T-helper 1 cell treated with Interleukin-12 subunit alpha and Interleukin-12 subunit beta and Interleukin-4 antibody, amounts not matched to agents 30 μg/mL and 1 μg/mL, for 36 hours (primary cell): ENCODE results near the gene PSMB5.
"Not testable (repeated sequence)": the region's sequence is repeated elsewhere in the genome, so short reads cannot be mapped to it uniquely, and the experiment has no call there.

Experiments used
- H3K27ac Mint-ChIP-seq: one replicate; pipeline ENCODE4 v1.8.0; 2021; ENCODE audit warnings: mild to moderate bottlenecking, mixed read lengths
- H3K27me3 Mint-ChIP-seq: one replicate; pipeline ENCODE4 v1.8.0; 2021; ENCODE audit warnings: low read depth, mixed read lengths
- H3K36me3 Mint-ChIP-seq: one replicate; pipeline ENCODE4 v1.8.0; 2021; ENCODE audit warnings: low read depth, mixed read lengths
- H3K4me1 Mint-ChIP-seq: one replicate; pipeline ENCODE4 v1.8.0; 2021; ENCODE audit warnings: low read depth, mixed read lengths
- H3K4me3 Mint-ChIP-seq: one replicate; pipeline ENCODE4 v1.8.0; 2021; ENCODE audit warnings: mild to moderate bottlenecking, moderate library complexity, mixed read lengths
- H3K9me3 Mint-ChIP-seq: one replicate; pipeline ENCODE4 v1.8.0; 2021; ENCODE audit warnings: mixed read lengths

PSMB5 gene

DNA sequence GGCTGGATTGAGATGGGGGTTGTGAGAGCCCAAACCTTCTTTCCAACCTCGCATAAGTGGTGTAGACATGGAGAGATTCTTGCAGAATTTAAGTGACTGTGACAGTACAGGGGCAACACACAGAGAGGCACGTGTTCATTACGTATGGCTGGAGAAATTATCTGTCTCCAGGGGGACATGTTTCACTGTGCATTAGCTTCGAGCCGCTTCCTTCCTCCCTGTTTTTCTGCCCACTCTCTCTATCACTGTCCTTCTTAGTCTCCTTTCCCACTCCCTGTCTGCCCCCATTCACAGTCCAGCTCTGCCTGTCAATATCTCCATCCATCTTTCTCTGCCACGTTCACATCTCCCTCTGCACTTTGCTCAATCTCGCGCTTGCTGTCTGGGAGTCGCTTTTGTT lies 13.3 kb downstream of the PSMB5 start:
- Mint-ChIP-seq H3K4me1 (peaks cover 38% of the 10 kb centered on the region), H3K27ac (no peak overlapping the region), H3K4me3 (no peak overlapping the region), H3K27me3 (no peaks in the 10 kb centered on the region), H3K36me3 (peaks cover 35% of the 10 kb centered on the region), H3K9me3 (no peaks in the 10 kb centered on the region)

DNA sequence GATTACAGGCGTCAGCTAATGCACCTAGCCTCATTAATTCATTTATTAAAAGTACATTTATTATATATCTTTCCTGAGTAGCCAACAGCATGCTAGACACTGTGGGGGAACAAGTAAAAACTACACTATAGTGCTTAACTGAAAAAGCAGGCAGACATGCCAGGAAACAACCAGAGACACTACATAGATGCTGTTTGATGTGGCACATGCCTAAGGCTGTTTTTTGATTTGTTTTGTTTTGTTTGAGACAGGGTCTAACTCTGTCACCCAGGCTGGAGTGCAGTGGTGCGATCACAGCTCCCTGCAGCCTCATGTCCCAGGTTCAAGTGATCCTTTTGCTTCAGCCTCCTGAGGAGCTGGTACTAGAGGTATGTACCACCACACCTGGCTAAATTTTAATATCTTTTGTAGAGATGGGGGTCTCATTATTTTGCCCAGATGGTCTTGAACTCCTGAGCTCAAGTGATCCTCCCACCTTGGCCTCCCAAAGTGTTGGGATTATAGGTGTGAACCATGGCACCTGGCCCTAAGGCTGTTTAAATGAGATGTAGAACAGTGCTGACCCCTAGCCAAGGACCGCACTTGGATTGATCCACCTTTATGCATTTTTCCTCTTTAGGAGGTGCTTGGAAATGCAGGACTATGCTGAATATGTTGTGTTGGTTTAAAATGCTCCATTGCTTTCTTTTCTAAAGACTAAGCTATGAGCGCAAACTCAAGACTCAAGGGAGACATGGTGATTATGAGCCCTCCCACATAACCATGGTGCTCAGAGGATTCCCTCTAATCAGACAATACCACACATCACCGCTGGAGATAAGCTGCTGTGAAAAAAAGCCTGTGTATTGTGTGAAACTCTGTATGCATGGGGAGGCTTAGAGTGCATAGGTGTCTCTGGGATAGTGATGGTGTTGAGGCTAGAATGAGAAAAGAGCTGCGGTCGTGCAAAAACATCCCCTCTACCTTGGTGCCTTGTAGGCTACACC lies 14.3 kb downstream of the PSMB5 start:
- Mint-ChIP-seq H3K4me1 (peaks cover 38% of the 10 kb centered on the region), H3K27ac (no peak overlapping the region)

DNA sequence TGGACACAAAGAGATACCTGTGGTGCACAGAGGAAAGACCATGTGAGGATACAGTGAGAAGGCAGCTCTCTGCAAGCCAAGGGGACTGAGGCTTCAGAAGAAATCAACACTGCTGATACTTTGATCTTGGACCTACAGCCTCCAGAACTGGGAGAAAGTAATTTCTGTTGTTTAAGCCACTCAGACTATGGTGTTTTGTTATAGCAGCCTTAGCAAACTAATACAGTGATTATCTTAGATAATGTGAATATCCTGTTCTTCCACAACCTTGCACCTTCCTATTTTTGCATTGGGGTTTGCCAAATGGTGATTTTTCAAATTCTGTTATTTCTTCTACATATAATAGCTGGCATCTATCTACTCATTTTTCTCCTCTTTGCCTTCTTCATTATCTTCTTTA lies 16.6 kb downstream of the PSMB5 start:
- Mint-ChIP-seq H3K4me1 (peaks cover 20% of the 10 kb centered on the region), H3K36me3 (peaks cover 11% of the 10 kb centered on the region), H3K27ac (no peak overlapping the region), H3K27me3 (no peaks in the 10 kb centered on the region), H3K4me3 (no peak overlapping the region), H3K9me3 (no peaks in the 10 kb centered on the region)

More for the DNA sequence above, 14.3 kb downstream of the PSMB5 start:
- no peaks in the 10 kb centered on the region for H3K27me3 Mint-ChIP-seq
- H3K4me3 Mint-ChIP-seq, result no peak overlapping the region
- H3K36me3 Mint-ChIP-seq, result peaks cover 27% of the 10 kb centered on the region
- H3K9me3 Mint-ChIP-seq, result no peaks in the 10 kb centered on the region

DNA sequence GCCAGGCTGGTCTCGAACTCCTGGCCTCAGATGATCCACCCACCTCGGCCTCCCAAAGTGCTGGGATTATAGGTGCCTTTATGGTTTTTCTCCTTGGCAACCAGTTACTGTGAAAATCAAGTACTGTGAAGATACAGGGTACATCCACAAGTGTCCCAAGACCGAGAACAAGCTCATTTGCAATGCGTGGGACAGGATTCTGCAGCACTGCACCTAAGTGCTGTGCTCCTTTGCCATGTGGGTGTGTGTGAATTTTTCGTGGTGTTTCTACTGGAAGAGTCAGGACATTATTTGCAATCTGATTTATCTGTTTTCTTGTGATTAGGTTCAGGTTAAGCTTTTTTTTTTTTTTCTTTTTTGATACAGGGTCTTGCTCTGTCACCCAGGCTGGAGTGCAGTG lies 17.6 kb downstream of the PSMB5 start:
- Mint-ChIP-seq H3K27ac (no peak overlapping the region), H3K4me3 (no peak overlapping the region), H3K9me3 (no peaks in the 10 kb centered on the region), H3K36me3 (peaks cover 9% of the 10 kb centered on the region), H3K27me3 (no peaks in the 10 kb centered on the region), H3K4me1 (peaks cover 17% of the 10 kb centered on the region)

DNA sequence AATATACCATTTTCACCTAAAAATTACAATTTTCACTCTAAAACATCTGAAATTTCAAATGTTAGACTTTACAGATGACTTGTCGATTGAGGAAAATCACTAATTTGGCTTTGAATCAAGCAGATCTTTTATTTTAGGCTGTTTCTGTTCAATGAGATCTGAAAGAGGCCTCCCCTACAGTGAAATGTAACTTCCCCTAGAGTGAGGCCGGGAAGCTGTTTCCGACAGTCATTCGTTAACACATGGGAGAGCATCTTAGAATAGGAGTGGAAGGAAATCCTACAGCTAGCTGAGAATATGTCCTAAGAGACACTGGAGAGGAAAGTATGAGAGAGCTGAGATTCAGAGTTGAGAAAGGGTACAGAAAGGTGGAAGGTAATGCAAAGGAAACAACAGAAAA lies 19.1 kb downstream of the PSMB5 start:
- Mint-ChIP-seq H3K4me3 (peak overlapping the region; percentile 24), H3K36me3 (peaks cover under 1% of the 10 kb centered on the region), H3K27ac (peak overlapping the region; percentile 5), H3K4me1 (peaks cover 9% of the 10 kb centered on the region), H3K27me3 (no peaks in the 10 kb centered on the region), H3K9me3 (no peaks in the 10 kb centered on the region)

DNA sequence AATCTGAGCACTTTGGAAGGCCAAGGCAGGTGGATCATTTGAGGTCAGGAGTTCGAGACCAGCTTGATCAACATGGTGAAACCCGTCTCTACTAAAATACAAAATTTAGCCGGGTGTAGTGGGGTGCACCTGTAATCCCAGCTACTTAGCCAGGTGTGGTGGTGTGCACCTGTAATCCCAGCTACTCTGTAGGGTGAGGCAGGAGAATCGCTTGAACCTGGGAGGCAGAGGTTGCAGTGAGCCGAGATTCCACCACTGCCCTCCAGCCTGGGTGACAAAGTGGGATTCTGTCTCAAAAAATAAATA lies 21.0 kb downstream of the PSMB5 start:
- not testable (repeated sequence) for H3K36me3 Mint-ChIP-seq, H3K27ac Mint-ChIP-seq, H3K9me3 Mint-ChIP-seq, H3K27me3 Mint-ChIP-seq, H3K4me3 Mint-ChIP-seq
- peaks cover 18% of the 10 kb centered on the region for H3K4me1 Mint-ChIP-seq

DNA sequence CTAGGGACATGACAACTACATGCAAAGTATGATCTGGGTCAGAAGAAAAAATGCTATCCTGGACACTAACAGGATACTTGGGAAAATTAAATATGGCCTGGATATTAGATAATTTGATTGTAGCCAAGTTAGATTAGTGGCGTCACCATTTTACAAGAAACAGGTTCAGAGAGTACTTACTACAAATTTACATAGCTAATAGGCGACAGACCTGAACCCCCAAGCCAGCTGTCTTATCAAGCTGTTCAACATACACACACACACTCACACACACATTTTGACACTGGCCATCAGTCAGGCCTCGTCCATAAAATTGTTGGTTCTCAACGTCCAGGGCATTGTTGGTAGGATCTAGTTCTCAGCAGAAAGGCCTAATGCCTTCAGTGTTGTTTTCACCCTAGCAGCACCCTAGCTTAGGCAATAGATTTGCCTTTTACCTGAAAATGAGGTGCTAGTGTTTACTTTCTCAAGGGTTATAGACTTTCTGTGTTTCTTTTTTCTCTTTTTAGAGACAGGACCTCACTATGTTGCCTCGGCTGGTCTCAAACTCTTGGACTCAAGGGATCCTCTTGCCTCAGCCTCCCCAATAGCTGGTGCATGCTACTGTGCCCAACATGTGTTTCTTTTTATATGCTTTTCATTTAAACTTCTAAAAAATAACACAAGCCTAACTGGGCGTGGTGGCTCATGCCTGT lies 21.5 kb downstream of the PSMB5 start:
- Mint-ChIP-seq H3K4me1 (peaks cover 22% of the 10 kb centered on the region), H3K36me3 (no peaks in the 10 kb centered on the region), H3K9me3 (no peaks in the 10 kb centered on the region), H3K27ac (no peak overlapping the region), H3K27me3 (no peaks in the 10 kb centered on the region), H3K4me3 (no peak overlapping the region)

DNA sequence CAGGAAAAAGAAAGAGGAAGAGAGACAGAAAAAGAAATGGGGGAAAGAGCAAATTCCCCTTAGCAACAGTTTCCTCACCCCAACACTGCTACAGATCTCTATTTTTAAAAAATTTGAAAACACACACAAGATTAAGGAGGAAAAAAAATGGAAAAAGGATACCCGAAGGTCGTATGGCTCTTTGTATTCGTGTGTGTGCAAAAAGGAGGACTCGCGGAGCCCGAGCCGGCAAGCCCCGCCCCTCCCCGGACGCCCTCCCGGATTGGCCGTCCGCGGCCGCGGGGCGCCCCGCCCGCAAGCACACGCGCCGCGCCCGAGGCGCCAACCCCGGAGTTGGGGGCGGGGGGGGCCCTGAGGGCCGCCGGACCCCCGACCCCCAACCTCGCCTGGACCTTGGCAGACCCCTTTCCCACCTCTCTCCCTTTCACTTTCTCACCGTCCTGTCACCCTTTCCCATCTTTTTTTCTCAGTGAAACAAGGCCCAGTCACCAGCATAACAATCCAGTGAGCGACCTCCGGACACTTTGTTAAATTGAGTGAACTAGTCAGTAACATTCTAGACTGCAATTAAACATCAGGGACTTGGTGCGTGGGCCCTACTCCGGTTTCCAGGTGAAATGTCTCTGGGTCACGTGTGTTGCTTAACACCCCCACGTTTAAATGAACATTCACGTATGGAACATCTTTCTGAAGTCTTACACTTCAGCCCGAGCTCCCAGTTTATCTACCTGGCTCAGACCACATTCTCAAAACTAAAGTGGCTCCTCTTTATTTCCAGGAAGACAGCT lies 24.6 kb downstream of the PSMB5 start, which contains the start of gene C14orf93:
C14orf93 (minus strand) TSS at position 205 of the 788 bp plus-strand sequence. CDS start 11,120 bp downstream, outside the sequence.
- Mint-ChIP-seq H3K27ac (peak within 1 kb of the TSS; percentile 96), H3K27me3 (no peaks in the 10 kb centered on the region), H3K4me3 (peak within 1 kb of the TSS; percentile 90), H3K36me3 (no peaks in the 10 kb centered on the region), H3K4me1 (peaks cover 32% of the 10 kb centered on the region), H3K9me3 (no peaks in the 10 kb centered on the region)

DNA sequence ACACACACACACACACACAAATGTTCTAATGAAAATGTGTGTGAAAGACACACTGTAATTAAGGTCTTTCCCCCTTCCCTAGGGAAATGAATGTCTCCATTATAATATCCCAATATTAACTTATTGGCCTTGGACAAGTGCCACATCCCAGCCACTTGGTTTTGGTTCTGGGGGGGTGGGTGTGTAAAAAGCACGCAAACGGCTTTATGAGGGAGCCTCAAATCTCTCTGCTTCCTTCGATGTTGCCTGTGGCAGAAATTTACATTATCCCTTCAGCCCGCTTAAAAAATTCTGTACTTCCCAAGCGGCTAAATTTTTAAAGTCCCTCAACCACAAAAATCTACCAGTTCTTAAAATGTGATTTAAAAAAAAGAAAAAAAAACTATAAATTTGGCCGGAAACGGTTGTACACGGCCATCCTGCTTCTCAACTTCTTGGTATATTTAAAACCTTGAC lies 25.2 kb downstream of the PSMB5 start:
- no peaks in the 10 kb centered on the region for H3K36me3 Mint-ChIP-seq
- H3K27me3 Mint-ChIP-seq, result no peaks in the 10 kb centered on the region
- peak overlapping the region; percentile 89 for H3K27ac Mint-ChIP-seq
- no peaks in the 10 kb centered on the region for H3K9me3 Mint-ChIP-seq
- H3K4me3 Mint-ChIP-seq, result peak overlapping the region; percentile 90
- H3K4me1 Mint-ChIP-seq, result peaks cover 35% of the 10 kb centered on the region

DNA sequence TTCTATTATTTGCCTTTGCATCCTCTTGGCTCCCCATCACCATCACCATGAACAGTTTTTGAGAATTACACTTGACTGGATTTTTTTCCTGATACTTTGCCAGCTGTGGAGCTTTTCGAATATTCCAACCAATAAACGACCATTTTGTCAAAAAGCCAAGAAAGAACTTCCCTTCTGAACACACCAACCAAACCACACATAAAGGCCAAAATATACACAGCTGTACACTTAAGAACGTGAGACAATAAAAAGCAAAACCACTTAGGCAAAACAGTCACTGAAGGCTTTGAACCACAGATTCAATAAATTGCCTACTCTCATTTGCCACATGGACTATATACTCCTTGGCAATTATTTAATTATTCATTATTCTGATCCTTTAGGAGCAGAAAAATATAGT lies 25.9 kb downstream of the PSMB5 start:
- H3K36me3 Mint-ChIP-seq, result no peaks in the 10 kb centered on the region
- H3K9me3 Mint-ChIP-seq, result no peaks in the 10 kb centered on the region
- peak overlapping the region; percentile 96 for H3K27ac Mint-ChIP-seq
- H3K4me3 Mint-ChIP-seq, result peak overlapping the region; percentile 90
- peaks cover 35% of the 10 kb centered on the region for H3K4me1 Mint-ChIP-seq
- no peaks in the 10 kb centered on the region for H3K27me3 Mint-ChIP-seq

DNA sequence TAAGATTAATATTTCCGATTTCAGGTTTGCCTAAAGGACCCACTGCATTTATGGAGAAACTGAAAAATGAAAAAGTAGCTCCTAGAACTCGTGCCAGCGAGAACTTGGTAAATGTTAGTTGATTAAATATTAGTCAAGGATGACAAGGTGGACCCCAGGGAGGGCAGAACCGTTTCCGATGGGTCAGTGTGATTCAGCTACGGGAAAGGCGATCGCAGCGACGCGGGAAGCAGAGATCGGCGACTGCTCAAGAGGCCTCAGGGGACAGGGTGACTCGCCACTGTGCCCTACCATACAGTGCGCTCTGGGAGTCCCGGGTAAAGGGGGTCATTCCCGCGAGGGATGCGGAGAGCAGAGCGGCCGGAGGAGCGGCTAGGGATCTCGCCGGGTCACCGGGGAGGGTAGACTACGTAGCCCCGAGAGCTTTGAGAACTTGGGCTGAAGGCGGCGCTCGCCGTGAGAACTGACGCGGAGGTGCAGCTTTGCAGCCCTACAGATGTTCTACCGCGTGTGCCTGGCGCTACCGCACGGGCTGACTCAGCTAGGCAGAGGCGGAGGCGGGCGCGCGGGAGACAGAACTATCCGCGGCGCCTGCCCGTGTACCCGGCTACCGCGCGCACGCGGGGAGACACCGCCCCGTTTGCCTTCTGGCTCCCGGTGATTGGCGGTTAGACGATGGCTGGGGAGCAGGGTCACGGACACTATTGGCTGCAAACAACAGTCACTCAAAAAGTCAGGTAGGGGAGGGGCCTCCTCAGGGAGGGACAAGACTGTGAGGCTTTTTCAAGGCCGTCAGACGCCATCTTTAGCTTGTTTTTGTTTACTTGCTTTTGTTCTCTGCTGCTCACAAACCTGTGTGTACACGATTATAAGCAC lies 27.9 kb downstream of the PSMB5 start:
- H3K4me3 Mint-ChIP-seq, result peak overlapping the region; percentile 94
- H3K36me3 Mint-ChIP-seq, result no peaks in the 10 kb centered on the region
- H3K9me3 Mint-ChIP-seq, result no peaks in the 10 kb centered on the region
- H3K4me1 Mint-ChIP-seq, result peaks cover 33% of the 10 kb centered on the region
- H3K27me3 Mint-ChIP-seq, result no peaks in the 10 kb centered on the region
- H3K27ac Mint-ChIP-seq, result peak overlapping the region; percentile 96

DNA sequence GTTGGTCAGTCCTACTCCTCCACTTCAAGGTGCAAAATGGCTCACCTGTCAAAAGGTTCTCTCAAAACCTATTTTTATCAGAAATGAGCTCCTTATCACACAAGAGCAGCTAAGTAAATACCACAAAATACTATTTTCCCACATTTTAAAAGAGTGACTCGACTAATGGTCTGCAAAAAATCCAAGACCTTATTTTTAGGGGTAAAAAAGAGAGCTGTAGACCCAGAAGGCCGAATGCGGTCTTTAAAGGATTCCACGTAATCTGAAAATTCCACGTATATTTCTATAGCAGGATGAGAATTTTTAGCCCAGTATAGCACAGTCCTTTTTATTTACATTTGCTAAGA lies 28.5 kb downstream of the PSMB5 start:
- peak overlapping the region; percentile 94 for H3K4me3 Mint-ChIP-seq
- no peaks in the 10 kb centered on the region for H3K36me3 Mint-ChIP-seq
- H3K27ac Mint-ChIP-seq, result peak overlapping the region; percentile 96
- peaks cover 31% of the 10 kb centered on the region for H3K4me1 Mint-ChIP-seq
- no peaks in the 10 kb centered on the region for H3K9me3 Mint-ChIP-seq
- H3K27me3 Mint-ChIP-seq, result no peaks in the 10 kb centered on the region

DNA sequence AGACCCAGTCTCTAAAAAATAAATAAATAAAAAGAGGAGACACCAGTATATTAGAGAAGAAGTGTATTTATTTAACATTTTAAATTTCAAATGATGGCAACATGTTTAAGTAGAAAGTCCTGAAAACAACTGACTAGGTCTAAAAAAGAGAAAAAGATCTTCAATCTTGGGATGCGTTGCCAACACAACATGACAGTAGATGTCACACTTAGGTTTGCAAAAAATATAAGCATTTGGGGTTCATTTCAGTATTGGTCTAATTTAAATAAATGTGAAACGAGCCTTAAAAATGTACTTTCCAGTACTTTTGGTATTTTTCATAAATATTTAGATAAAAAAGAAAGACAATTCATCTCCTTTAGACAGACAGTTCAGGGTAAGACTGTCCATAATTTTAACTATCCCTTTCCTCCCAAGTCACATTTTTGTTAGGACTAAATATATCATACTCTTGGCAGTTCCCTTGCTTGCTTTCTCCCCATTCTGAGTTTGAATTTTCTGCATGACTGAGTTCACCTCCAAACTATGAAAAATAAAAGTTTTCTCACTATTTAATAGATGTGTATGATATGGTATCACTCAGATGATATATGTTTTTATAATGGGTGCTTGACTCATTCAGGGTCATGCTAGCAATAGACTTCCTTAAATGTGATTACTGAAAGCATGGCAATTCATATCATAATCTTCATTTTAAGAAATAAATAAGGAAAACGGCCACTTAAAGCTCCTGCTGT lies 29.1 kb downstream of the PSMB5 start:
- Mint-ChIP-seq H3K4me3 (peak overlapping the region; percentile 94), H3K27ac (peak overlapping the region; percentile 96), H3K36me3 (no peaks in the 10 kb centered on the region), H3K9me3 (no peaks in the 10 kb centered on the region), H3K27me3 (no peaks in the 10 kb centered on the region), H3K4me1 (peaks cover 31% of the 10 kb centered on the region)
